ENCODE data around the gene RPS16. TPM values are rescaled to one million over a fixed set of nuclear protein-coding genes. Genes with fewer than 3 reads are reported as not detected.

The RPS16 gene
- total RNA-seq, result 1,000 to 10,000 TPM; 1,162 to 1,716 TPM

- WGBS, result under 1% methylated on average over 61 of the region's 61 CpGs
- TF ChIP-seq POLR2AphosphoS5 (IDR thresholded peaks at IDR 0.05), result peak; percentile 100
- peak; percentile 89 for TF ChIP-seq POLR2A (IDR thresholded peaks at IDR 0.05)
- TF ChIP-seq, protein P1, sequence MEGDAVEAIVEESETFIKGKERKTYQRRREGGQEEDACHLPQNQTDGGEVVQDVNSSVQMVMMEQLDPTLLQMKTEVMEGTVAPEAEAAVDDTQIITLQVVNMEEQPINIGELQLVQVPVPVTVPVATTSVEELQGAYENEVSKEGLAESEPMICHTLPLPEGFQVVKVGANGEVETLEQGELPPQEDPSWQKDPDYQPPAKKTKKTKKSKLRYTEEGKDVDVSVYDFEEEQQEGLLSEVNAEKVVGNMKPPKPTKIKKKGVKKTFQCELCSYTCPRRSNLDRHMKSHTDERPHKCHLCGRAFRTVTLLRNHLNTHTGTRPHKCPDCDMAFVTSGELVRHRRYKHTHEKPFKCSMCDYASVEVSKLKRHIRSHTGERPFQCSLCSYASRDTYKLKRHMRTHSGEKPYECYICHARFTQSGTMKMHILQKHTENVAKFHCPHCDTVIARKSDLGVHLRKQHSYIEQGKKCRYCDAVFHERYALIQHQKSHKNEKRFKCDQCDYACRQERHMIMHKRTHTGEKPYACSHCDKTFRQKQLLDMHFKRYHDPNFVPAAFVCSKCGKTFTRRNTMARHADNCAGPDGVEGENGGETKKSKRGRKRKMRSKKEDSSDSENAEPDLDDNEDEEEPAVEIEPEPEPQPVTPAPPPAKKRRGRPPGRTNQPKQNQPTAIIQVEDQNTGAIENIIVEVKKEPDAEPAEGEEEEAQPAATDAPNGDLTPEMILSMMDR (IDR thresholded peaks at IDR 0.05), result peak in 2 of 4 experiments; percentile 22 to 49
- H3K9me3 ChIP-seq, result no peaks in the 10 kb centered on the region
- peak within 1 kb of the TSS; percentile 60 to 82 for H3K4me3 ChIP-seq
- H3K4me1 ChIP-seq (replicated peaks), result peaks cover 16% of the 10 kb centered on the region
- intact Hi-C loops (cut with DNase I), result loop anchor here (5.0 kb wide), 1 partner anchor 97 kb away; the partner anchor contains the start of gene EID2B
- peak; percentile 98 for DNase-seq (ENCODE audit: low spot score)
- no peaks in the 10 kb centered on the region for H3K27me3 ChIP-seq (replicated peaks; ENCODE audit: insufficient read depth)
- peaks cover 15 to 21% of the 10 kb centered on the region in 2 donors for H3K36me3 ChIP-seq
- peak within 1 kb of the TSS; percentile 76 to 87 for H3K27ac ChIP-seq
These were observed at the start of gene RPS16 for GRCh38 chr19:39435499-39436349. RPS16 (minus strand) TSS chr19:39435949; CDS start chr19:39435895, 54 bp downstream.

- 72% methylated on average over 6 of the region's 6 CpGs for WGBS
- Histone ChIP-seq H3K4me1 (replicated peaks) (peaks cover 12% of the 10 kb centered on the region), H3K27me3 (replicated peaks; ENCODE audit: insufficient read depth) (no peaks in the 10 kb centered on the region), H3K4me3 (no peak overlapping the region), H3K9me3 (no peaks in the 10 kb centered on the region), H3K36me3 (peaks cover 1 to 3% of the 10 kb centered on the region in 2 donors), H3K27ac (no peak overlapping the region)
- DNase-seq (ENCODE audit: low spot score), result no peak
- no peak for TF ChIP-seq POLR2A (IDR thresholded peaks at IDR 0.05)
- TF ChIP-seq, protein P1 (IDR thresholded peaks at IDR 0.05), result no peak
- no peak for TF ChIP-seq POLR2AphosphoS5 (IDR thresholded peaks at IDR 0.05)
- intact Hi-C loops (cut with DNase I), result no loop called here
These were observed 47.4 kb upstream of the RPS16 start for GRCh38 chr19:39483141-39483540.

- intact Hi-C loops (cut with DNase I), result no loop called here
- no peaks in the 10 kb centered on the region for H3K27me3 ChIP-seq (replicated peaks; ENCODE audit: insufficient read depth)
- WGBS, result 65% methylated on average over 11 of the region's 11 CpGs
- no peak overlapping the region for H3K27ac ChIP-seq
- no peak for DNase-seq (ENCODE audit: low spot score)
- no peaks in the 10 kb centered on the region for H3K9me3 ChIP-seq
- H3K36me3 ChIP-seq, result no peaks in the 10 kb centered on the region
- no peak for TF ChIP-seq POLR2AphosphoS5 (IDR thresholded peaks at IDR 0.05)
- TF ChIP-seq, protein P1 (IDR thresholded peaks at IDR 0.05), result no peak
- TF ChIP-seq POLR2A (IDR thresholded peaks at IDR 0.05), result no peak
- H3K4me3 ChIP-seq, result peak overlapping the region; percentile 85 to 97
- H3K4me1 ChIP-seq (replicated peaks), result peaks cover 12% of the 10 kb centered on the region
These were observed 45.9 kb upstream of the RPS16 start for GRCh38 chr19:39481676-39482075.

- 1% methylated on average over 12 of the region's 12 CpGs for WGBS
- Histone ChIP-seq H3K4me3 (peak overlapping the region; percentile 85 to 97), H3K27me3 (replicated peaks; ENCODE audit: insufficient read depth) (no peaks in the 10 kb centered on the region), H3K27ac (peak overlapping the region; percentile 77 to 82), H3K4me1 (replicated peaks) (peaks cover 12% of the 10 kb centered on the region), H3K36me3 (no peaks in the 10 kb centered on the region), H3K9me3 (no peaks in the 10 kb centered on the region)
- TF ChIP-seq, protein P1 (IDR thresholded peaks at IDR 0.05), result no peak
- no peak for TF ChIP-seq POLR2AphosphoS5 (IDR thresholded peaks at IDR 0.05)
- TF ChIP-seq POLR2A (IDR thresholded peaks at IDR 0.05), result no peak
- intact Hi-C loops (cut with DNase I), result no loop called here
- no peak for DNase-seq (ENCODE audit: low spot score)
These were observed 45.4 kb upstream of the RPS16 start for GRCh38 chr19:39481229-39481545.

Data from prostate gland (tissue), 2 donors.